ENCODE results near the gene OXTR.

- TF ChIP-seq CTCF (IDR thresholded peaks at IDR 0.05 in 4 of 5, conservative IDR thresholded peaks at IDR 0.05 in 1 of 5): no peak
- TF ChIP-seq POLR2A (IDR thresholded peaks at IDR 0.05): no peak
Measured at GRCh38 chr3:8752832-8753231, 16.6 kb downstream of the OXTR start.

All from gastrocnemius medialis (tissue), 4 donors.